Tongue (tissue), 3 donors: ENCODE measurements around the gene XAGE1A. TPM values are rescaled to one million over a fixed set of nuclear protein-coding genes. Genes with fewer than 3 reads are reported as not detected.
"Not testable (repeated sequence)": the region's sequence is repeated elsewhere in the genome, so short reads cannot be mapped to it uniquely, and the experiment has no call there.

Source experiments
- DNase-seq: peaks from one replicate; pipeline ENCODE4 v3.0.0-alpha.2; 2015
- small RNA-seq: library from RNA; depleted of rRNA; stranded (forward); fragments of <200 nt; gene quantifications from one replicate; pipeline ENCODE3, GENCODE V24; 2014; ENCODE audit warnings: low replicate concordance
- total RNA-seq: library from RNA; depleted of rRNA; stranded (reverse); fragments of >200 nt; gene quantifications from one replicate; pipeline ENCODE4 v1.2.3, GENCODE V29; 2014

XAGE1A gene, protein sequence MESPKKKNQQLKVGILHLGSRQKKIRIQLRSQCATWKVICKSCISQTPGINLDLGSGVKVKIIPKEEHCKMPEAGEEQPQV
- total RNA-seq = not detected

DNA sequence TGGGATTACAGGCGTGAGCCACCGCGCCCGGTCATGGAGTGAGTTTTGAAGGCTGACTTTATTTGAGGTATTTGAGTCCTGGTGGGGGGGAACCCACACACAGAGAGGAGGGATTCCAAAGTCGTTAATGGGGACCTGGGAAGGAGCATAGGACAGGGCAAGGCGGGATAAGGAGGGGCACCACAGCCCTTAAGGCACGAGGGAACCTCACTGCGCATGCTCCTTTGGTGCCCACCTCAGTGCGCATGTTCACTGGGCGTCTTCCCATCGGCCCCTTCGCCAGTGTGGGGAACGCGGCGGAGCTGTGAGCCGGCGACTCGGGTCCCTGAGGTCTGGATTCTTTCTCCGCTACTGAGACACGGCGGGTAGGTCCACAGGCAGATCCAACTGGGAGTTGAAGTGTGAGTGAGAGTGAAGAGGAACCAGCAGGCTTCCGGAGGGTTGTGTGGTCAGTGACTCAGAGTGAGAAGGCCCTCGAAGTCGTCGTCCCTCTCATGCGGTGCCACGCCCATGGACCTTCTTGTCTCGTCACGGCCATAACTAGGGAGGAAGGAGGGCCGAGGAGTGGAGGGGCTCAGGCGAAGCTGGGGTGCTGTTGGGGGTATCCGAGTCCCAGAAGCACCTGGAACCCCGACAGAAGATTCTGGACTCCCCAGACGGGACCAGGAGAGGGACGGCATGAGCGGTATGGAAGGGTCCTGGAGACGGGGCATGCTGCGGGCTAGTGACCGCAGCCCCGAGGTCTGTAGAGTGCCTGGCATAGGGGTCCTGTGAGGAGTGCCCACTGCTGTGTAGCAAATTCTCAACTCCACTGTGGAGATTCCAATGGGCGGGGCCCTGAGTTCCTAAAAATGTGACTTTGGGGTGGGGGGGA lies at the start of gene XAGE1A:
XAGE1A (plus strand) TSS at position 264 of the 874 bp plus-strand sequence. CDS start 1,554 bp downstream, outside the sequence.
- not testable (repeated sequence) for DNase-seq

DNA sequence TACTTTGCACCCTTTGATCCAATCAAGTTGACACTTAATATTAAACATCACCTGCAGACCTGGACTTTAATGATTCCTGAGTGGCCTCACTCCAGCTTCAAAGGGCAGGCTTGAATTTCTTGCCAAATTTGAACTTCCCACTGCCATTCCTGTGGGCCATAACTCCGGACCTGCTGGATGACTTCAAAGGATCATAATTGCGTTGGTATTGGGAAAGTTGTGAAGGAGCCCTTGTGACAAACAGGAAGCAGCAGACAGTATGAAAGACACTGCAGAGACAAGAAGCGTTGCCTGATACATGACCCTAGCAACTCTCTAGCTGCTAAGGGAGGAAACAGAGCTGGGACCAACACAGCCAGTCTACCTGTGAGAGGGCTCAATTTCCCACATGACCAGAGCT lies 43.6 kb upstream of the XAGE1A start:
- DNase-seq = not testable (repeated sequence)

DNA sequence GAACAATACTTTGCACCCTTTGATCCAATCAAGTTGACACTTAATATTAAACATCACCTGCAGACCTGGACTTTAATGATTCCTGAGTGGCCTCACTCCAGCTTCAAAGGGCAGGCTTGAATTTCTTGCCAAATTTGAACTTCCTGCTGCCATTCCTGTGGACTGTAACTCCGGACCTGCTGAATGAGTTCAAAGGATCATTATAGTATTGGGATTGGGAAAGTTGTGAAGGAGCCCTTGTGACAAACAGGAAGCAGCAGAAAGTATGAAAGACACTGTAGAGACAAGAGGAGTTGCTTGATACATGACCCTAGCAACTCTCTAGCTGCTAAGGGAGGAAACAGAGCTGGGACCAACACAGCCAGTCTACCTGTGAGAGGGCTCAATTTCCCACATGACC lies 24.3 kb upstream of the XAGE1A start:
- DNase-seq = not testable (repeated sequence)

DNA sequence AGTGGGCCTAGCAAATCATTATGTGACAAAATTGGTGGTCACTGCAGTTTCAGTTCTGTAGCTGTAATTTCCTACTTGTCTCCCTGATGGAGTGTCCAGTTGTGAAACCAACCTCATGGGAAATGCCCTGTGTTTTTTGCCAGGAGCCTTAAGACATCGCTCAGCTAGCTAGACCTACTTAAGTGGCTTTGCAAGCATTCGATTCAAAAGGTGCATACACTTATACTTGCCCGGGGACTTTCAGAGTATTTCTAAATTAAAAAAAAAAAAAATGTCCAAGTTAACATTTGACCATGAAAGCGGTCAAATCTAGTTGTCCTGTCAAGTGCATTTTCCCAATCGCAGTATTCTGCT lies 788 bp downstream of the XAGE1A start:
- DNase-seq = not testable (repeated sequence)

DNA sequence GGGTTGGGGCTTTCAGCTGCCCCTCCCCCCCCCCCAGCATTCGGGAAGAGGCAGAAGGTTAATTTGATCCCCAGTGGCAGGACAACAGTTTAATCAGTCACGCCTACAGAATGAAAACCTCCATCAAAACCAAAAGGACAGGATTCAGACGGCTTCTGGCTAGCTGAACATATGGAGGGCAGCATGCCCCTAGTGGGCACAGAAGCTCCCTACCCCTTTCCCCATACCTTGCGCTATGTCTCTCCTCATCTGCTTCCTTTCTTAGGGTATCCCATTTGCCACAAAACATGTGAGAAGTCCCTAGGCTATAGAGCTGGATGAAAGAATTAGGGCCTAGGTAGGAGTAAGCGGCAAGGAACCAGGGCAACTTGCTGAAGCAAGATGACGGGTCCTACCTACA lies 5.8 kb downstream of the XAGE1A start:
- DNase-seq = not testable (repeated sequence)

DNA sequence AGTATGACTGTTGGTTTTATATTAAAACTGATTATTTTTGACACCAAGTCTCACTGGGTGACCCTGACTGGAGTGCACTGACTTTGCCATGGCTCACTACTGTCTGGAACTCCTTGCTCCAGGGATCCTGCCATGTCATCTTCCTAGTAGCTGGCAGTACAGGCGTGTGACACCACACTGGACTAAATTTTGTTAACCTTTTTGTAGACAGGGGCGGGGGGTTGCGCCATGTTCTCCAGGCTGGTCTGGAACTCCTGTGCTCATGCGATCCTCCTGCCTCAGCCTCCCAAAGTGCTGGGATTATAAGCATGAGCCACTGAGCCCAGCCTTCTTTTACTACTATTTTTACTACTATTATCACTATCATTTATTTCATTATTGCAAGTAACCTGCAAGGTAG lies 8.9 kb downstream of the XAGE1A start:
- no peak for DNase-seq

DNA sequence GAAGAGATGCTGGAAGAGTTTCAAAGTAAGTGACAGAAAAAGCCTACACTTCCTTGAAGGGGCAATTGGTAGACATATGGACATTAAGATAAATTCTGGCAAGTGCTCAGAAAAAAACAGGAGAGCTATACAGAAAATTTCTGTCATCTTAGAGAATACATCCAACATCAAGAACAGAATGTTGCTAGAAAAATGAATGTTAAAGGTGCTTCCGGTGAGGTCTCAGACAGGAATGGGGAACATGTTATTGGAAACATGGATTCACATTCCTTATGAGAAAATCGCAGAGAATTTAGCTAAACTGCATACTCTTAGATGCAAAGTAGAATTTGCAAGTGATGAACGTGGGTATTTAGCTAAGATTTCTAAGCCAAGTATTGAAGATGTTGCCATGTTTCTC lies 11.7 kb downstream of the XAGE1A start:
- DNase-seq = no peak

DNA sequence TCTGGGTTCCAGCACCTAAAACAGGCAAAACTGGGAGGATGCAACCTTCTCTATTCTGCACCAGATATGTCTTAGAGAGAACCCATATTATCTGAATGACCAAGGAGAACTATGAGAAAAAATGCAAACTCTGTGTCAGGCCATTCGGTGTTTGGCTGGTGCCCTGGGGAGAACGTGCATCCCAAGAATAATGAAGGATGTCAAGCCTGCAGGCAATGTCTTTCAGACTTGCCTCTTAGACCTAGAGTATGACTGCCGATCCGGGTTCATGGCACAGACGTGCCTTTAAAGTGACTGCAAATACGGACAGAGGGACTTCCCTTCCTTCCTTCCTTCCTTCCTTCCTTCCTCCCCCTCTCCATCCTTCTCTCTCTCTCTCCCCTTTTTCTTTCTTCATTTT lies 14.3 kb downstream of the XAGE1A start:
- no peak for DNase-seq

DNA sequence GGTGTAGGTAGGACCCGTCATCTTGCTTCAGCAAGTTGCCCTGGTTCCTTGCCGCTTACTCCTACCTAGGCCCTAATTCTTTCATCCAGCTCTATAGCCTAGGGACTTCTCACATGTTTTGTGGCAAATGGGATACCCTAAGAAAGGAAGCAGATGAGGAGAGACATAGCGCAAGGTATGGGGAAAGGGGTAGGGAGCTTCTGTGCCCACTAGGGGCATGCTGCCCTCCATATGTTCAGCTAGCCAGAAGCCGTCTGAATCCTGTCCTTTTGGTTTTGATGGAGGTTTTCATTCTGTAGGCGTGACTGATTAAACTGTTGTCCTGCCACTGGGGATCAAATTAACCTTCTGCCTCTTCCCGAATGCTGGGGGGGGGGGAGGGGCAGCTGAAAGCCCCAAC lies 15.5 kb downstream of the XAGE1A start:
- DNase-seq = not testable (repeated sequence)

DNA sequence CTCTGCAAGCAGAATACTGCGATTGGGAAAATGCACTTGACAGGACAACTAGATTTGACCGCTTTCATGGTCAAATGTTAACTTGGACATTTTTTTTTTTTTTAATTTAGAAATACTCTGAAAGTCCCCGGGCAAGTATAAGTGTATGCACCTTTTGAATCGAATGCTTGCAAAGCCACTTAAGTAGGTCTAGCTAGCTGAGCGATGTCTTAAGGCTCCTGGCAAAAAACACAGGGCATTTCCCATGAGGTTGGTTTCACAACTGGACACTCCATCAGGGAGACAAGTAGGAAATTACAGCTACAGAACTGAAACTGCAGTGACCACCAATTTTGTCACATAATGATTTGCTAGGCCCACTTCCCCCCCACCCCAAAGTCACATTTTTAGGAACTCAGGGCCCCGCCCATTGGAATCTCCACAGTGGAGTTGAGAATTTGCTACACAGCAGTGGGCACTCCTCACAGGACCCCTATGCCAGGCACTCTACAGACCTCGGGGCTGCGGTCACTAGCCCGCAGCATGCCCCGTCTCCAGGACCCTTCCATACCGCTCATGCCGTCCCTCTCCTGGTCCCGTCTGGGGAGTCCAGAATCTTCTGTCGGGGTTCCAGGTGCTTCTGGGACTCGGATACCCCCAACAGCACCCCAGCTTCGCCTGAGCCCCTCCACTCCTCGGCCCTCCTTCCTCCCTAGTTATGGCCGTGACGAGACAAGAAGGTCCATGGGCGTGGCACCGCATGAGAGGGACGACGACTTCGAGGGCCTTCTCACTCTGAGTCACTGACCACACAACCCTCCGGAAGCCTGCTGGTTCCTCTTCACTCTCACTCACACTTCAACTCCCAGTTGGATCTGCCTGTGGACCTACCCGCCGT lies 20.7 kb downstream of the XAGE1A start:
- DNase-seq = not testable (repeated sequence)

DNA sequence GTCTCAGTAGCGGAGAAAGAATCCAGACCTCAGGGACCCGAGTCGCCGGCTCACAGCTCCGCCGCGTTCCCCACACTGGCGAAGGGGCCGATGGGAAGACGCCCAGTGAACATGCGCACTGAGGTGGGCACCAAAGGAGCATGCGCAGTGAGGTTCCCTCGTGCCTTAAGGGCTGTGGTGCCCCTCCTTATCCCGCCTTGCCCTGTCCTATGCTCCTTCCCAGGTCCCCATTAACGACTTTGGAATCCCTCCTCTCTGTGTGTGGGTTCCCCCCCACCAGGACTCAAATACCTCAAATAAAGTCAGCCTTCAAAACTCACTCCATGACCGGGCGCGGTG lies 21.3 kb downstream of the XAGE1A start, which contains the start of gene XAGE1B:
XAGE1B (minus strand) TSS at position 77 of the 339 bp plus-strand sequence. CDS start 1,536 bp downstream, outside the sequence.
- DNase-seq = not testable (repeated sequence)

DNA sequence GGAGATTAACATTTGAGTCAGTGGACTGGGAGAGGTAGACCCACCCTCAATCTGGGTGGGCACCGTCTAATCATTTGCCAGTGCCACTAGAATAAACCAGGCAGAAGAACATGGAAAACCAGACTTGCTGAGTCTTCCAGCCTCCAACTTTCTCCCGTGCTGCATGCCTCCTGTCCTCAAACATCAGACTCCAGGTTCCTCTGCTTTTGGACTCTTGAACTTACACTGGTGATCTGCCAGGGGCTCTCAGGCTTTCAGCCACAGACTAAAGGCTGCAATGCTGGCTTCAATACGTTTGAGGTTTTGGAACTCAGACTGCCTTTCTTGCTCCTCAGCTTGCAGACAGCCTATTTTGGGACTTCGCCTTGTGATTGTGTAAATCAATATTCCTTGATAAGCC lies 45.4 kb downstream of the XAGE1A start:
- DNase-seq = not testable (repeated sequence)

DNA sequence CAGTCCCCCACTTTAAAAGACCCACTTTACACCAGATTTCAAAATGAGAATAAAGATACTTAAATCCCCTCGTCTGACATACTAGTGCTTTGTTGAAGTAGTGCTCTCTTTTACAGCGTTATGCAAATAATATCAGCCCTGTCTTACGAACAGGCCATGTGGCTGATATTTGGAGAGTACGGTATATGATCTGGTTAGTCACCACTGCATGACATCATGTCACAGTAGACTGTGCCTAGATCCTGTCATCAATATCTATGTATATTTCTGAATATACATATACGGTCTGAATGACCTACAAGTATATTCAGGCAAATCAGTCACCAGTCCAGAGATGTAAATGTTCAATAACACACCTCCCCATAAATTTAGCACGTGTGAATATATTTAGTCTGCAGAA lies 46.7 kb downstream of the XAGE1A start:
- no peak for DNase-seq

DNA sequence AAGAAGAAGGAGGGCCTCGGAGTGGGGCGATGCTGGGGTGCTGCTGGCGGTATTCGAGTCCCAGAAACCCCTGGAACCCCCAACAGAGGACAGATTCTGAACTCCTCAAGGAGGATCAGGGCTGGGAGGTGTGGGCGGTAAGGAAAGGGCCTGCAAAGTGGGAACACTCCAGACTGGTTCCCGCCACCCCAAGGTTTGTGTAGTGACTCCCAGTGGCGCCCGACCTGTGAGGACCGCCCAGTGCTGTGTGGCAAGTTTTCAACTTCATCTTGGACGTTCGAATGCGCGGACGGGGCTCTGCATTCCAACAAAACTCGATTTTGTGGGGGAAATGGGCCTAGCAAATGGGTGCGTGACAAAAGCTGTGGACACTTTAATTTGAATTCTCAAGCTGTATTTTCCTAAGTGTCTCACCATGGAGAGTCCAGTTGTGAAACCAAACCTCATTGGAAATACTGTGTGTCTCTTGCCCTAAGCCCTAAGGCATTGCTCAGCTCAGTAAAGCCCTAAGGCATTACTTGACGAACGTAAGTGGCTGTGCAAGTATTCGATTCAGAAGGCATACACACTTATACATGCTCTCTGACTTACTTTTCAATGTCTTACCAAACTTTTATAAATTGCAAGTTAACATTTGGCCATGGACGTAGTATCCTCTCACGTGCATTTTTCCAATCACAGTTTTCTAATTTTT lies 48.7 kb downstream of the XAGE1A start:
- DNase-seq = no peak

DNA sequence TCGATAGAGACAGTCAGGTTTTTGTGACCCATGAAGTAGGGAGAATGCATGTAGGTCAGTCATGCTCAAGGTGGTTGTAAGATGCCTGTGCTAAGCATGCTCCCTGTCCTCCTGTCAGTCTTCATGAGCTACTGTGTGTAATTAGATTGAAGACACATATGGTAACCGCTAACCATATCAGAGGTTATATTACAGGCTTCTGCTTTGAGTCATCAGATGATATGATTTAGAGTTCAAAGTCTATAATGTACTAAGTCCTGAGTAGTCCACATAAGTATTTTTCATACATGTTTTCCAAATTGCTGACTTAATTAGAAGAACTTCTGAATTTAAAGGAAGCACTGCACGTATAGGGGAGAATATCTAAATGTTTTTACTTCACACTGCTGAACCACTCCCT lies 53.2 kb downstream of the XAGE1A start:
- DNase-seq = not testable (repeated sequence)

Small RNA genes within 50 kb of the gene (small RNA-seq; reads per million reads assigned to genes)
- gene BX510359.8 (not detected), gene RBM22P7 (not detected)

Other genes with a start within 250 kb of the XAGE1A start
- gene XAGE2, start 126.8 kb upstream of the XAGE1A start, total RNA-seq = not detected
- gene XAGE1B, start 21.3 kb downstream of the XAGE1A start, total RNA-seq = not detected
- not detected for gene SSX7, start 159.1 kb downstream of the XAGE1A start, total RNA-seq
- gene SSX2, start 211.4 kb downstream of the XAGE1A start, total RNA-seq = not detected